A673 (cell line): ENCODE results near the gene CXCL3. TPM values are rescaled to one million over a fixed set of nuclear protein-coding genes. Genes with fewer than 3 reads are reported as not detected.

Experiments used
- BruUV-seq: library from RNA; stranded (reverse); fragments of 400-500 nt; replicated peaks from 2 replicates; lab custom pipeline; 2021; lab: Mats Ljungman, UMichigan
- CTCF ChIA-PET: fragments of 300-600 bp; sonication (Branson Sonifier 250); formaldehyde crosslinking; loops from one replicate; lab custom pipeline; 2022; ENCODE audit warnings: antibody characterized with exemption; lab: Charles Lee
- POLR2A ChIA-PET: fragments of 300-600 bp; sonication (Branson Sonifier 250); formaldehyde crosslinking; loops from one replicate; lab custom pipeline; 2022; ENCODE audit warnings: antibody characterized with exemption; ENCODE audit not compliant: low non-redundant PET; lab: Charles Lee
- DNase-seq: peaks from one replicate; pipeline ENCODE4 v3.0.0-alpha.2; 2015; ENCODE audit warnings: low spot score
- H3K27ac ChIP-seq: fragments of 200-600 bp; sonication (generic); 2 replicates; pipeline ENCODE4 v1.5.1; 2016; ENCODE audit warnings: mixed run types, low read depth, mild to moderate bottlenecking, mixed read lengths, antibody characterized with exemption, low read length; ENCODE audit not compliant: poor library complexity, severe bottlenecking
- H3K27me3 ChIP-seq: fragments of 200-600 bp; sonication (generic); replicated peaks from 2 replicates; pipeline ENCODE4 v1.6.1; 2017; ENCODE audit warnings: mixed run types, low read depth, mild to moderate bottlenecking, mixed read lengths, antibody characterized with exemption, low read length; ENCODE audit not compliant: insufficient read depth, poor library complexity
- H3K36me3 ChIP-seq: fragments of 200-600 bp; sonication (generic); 2 replicates; pipeline ENCODE4 v1.6.1; 2016; ENCODE audit warnings: mixed run types, mild to moderate bottlenecking, mixed read lengths, antibody characterized with exemption, low read length; ENCODE audit not compliant: insufficient read depth, poor library complexity, severe bottlenecking
- H3K4me1 ChIP-seq: fragments of 200-600 bp; sonication (generic); 2 replicates; pipeline ENCODE4 v1.6.1; 2017; ENCODE audit warnings: mixed run types, mild to moderate bottlenecking, mixed read lengths, antibody characterized with exemption, low read length; ENCODE audit not compliant: insufficient read depth, poor library complexity, severe bottlenecking
- H3K4me3 ChIP-seq: fragments of 200-600 bp; sonication (generic); 2 replicates; pipeline ENCODE4 v1.5.1; 2016; ENCODE audit warnings: low read depth, mixed run types, mild to moderate bottlenecking, mixed read lengths, low read length; ENCODE audit not compliant: poor library complexity, severe bottlenecking
- H3K9me3 ChIP-seq: fragments of 200-600 bp; sonication (generic); 2 replicates; pipeline ENCODE4 v1.6.1; 2016; ENCODE audit warnings: mixed run types, low read depth, mild to moderate bottlenecking, mixed read lengths, antibody characterized with exemption, low read length; ENCODE audit not compliant: poor library complexity, severe bottlenecking
- CTCF ChIP-seq: fragments of 300-800, 200-600 bp; sonication (generic); conservative IDR thresholded peaks from 2 replicates; pipeline ENCODE4 v1.5.1; 2017; ENCODE audit warnings: low read depth, mild to moderate bottlenecking, antibody characterized with exemption, low read length, moderate library complexity, mixed read lengths
- EZH2 ChIP-seq: fragments of 200-600 bp; sonication (generic); IDR thresholded peaks from 2 replicates; pipeline ENCODE4 v1.6.1; 2017; ENCODE audit warnings: borderline replicate concordance, low read depth, mild to moderate bottlenecking, mixed read lengths, antibody characterized with exemption, low read length; ENCODE audit not compliant: poor library complexity, severe bottlenecking
- intact Hi-C: fragments of 100-400 bp; cut with micrococcal nuclease; formaldehyde crosslinking; loops from one replicate; pipeline ENCODE4 v1.10.0; 2022; ENCODE audit not compliant: unreplicated experiment
- total RNA-seq: library from RNA; stranded (reverse); gene quantifications from 2 replicates; pipeline ENCODE4 v1.2.3, GENCODE V29; 2021

The CXCL3 gene
- total RNA-seq, 1 experiment from 2014 or later: 0.24 TPM

- no peak for DNase-seq
- CTCF ChIA-PET: no interaction called here
- Histone ChIP-seq H3K36me3 (no peaks in the 10 kb centered on the region), H3K9me3 (no peaks in the 10 kb centered on the region), H3K27ac (no peak overlapping the region), H3K4me1 (no peaks in the 10 kb centered on the region), H3K27me3 (no peaks in the 10 kb centered on the region), H3K4me3 (no peak overlapping the region)
- intact Hi-C loops: no loop called here
- TF ChIP-seq EZH2 (no peak), CTCF (no peak)
- POLR2A ChIA-PET: no interaction called here
- no TSS peak for BruUV-seq
Measured at GRCh38 chr4:74000301-74000700, 38.2 kb downstream of the CXCL3 start.

GRCh38 chr4:73998040-73999011 is 40.2 kb downstream of the CXCL3 start, which contains the start of gene CXCL5:
TSS of gene CXCL5 (minus strand) at chr4:73998677. CDS start at chr4:73998581, 96 bp downstream.
- Histone ChIP-seq H3K4me1 (no peaks in the 10 kb centered on the region), H3K27ac (no peak within 1 kb of the TSS), H3K9me3 (no peaks in the 10 kb centered on the region), H3K4me3 (no peak within 1 kb of the TSS), H3K27me3 (no peaks in the 10 kb centered on the region), H3K36me3 (no peaks in the 10 kb centered on the region)
- intact Hi-C loops: no loop called here
- BruUV-seq: no TSS peak
- TF ChIP-seq EZH2 (no peak), CTCF (no peak)
- DNase-seq: no peak
- POLR2A ChIA-PET: no interaction called here
- CTCF ChIA-PET: no interaction called here

GRCh38 chr4:73992050-73992449 is 46.4 kb downstream of the CXCL3 start:
- intact Hi-C loops: no loop called here
- no peaks in the 10 kb centered on the region for H3K4me1 ChIP-seq
- no peak for TF ChIP-seq EZH2
- no peak for TF ChIP-seq CTCF
- ChIA-PET POLR2A (no interaction called here), CTCF (no interaction called here)
- no peak overlapping the region for H3K27ac ChIP-seq
- no TSS peak for BruUV-seq
- H3K4me3 ChIP-seq: no peak overlapping the region
- no peaks in the 10 kb centered on the region for H3K27me3 ChIP-seq
- DNase-seq: no peak
- no peaks in the 10 kb centered on the region for H3K36me3 ChIP-seq
- H3K9me3 ChIP-seq: no peaks in the 10 kb centered on the region
